ENCODE measurements around the gene POLG2.
"Not testable (repeated sequence)": the region's sequence is repeated elsewhere in the genome, so short reads cannot be mapped to it uniquely, and the experiment has no call there.

- TF ChIP-seq CTCF, EP300, POLR2A (IDR thresholded peaks at IDR 0.05): not testable (repeated sequence)
Observed at GRCh38 chr17:64466834-64467233, 30.0 kb downstream of the POLG2 start.

All from tibial nerve (tissue), 4 donors.